ENCODE results near the gene TSPAN4.

Gene TSPAN4

GRCh38 chr11:844693-845644 is 2.3 kb downstream of the TSPAN4 start:
- DNase-seq (ENCODE audit: low read depth, low spot score) = peak; percentile 78
- H3K4me3 ChIP-seq (ENCODE audit: low read length) = no peak overlapping the region; the same call in none of the 2 replicates

GRCh38 chr11:845872-846495 is 3.3 kb downstream of the TSPAN4 start:
- no peak for DNase-seq (ENCODE audit: low read depth, low spot score)
- no peak overlapping the region for H3K4me3 ChIP-seq (ENCODE audit: low read length)

GRCh38 chr11:846496-847098 is 3.9 kb downstream of the TSPAN4 start:
- H3K4me3 ChIP-seq (ENCODE audit: low read length) = no peak overlapping the region
- no peak for DNase-seq (ENCODE audit: low read depth, low spot score)

- no peak overlapping the region for H3K4me3 ChIP-seq (ENCODE audit: low read length)
- no peak for DNase-seq (ENCODE audit: low read depth, low spot score)
Observed at GRCh38 chr11:847876-848275, 5.2 kb downstream of the TSPAN4 start.

GRCh38 chr11:848380-848931 is 5.8 kb downstream of the TSPAN4 start:
- no peak overlapping the region for H3K4me3 ChIP-seq (ENCODE audit: low read length)
- DNase-seq (ENCODE audit: low read depth, low spot score) = no peak

- DNase-seq (ENCODE audit: low read depth, low spot score) = no peak
- H3K4me3 ChIP-seq (ENCODE audit: low read length) = peak overlapping the region; percentile 46
Observed at GRCh38 chr11:849104-849824, 6.6 kb downstream of the TSPAN4 start.

GRCh38 chr11:849951-850774 is 7.5 kb downstream of the TSPAN4 start:
- no peak for DNase-seq (ENCODE audit: low read depth, low spot score)
- no peak overlapping the region for H3K4me3 ChIP-seq (ENCODE audit: low read length)

GRCh38 chr11:850775-851763 is 8.4 kb downstream of the TSPAN4 start:
- no peak for DNase-seq (ENCODE audit: low read depth, low spot score)
- H3K4me3 ChIP-seq (ENCODE audit: low read length) = no peak overlapping the region

GRCh38 chr11:852762-853161 is 10.1 kb downstream of the TSPAN4 start:
- no peak overlapping the region for H3K4me3 ChIP-seq (ENCODE audit: low read length)
- DNase-seq (ENCODE audit: low read depth, low spot score) = no peak

GRCh38 chr11:853682-854448 is 11.2 kb downstream of the TSPAN4 start:
- no peak for DNase-seq (ENCODE audit: low read depth, low spot score)

GRCh38 chr11:854601-855329 is 12.1 kb downstream of the TSPAN4 start:
- DNase-seq (ENCODE audit: low read depth, low spot score) = no peak
- H3K4me3 ChIP-seq (ENCODE audit: low read length) = no peak overlapping the region

More at GRCh38 chr11:853682-854448, 11.2 kb downstream of the TSPAN4 start:
- no peak overlapping the region for H3K4me3 ChIP-seq (ENCODE audit: low read length)

GRCh38 chr11:855330-855674 is 12.7 kb downstream of the TSPAN4 start:
- H3K4me3 ChIP-seq (ENCODE audit: low read length) = no peak overlapping the region
- DNase-seq (ENCODE audit: low read depth, low spot score) = no peak

GRCh38 chr11:855796-856195 is 13.1 kb downstream of the TSPAN4 start:
- H3K4me3 ChIP-seq (ENCODE audit: low read length) = no peak overlapping the region
- DNase-seq (ENCODE audit: low read depth, low spot score) = no peak

GRCh38 chr11:856397-856796 is 13.7 kb downstream of the TSPAN4 start:
- H3K4me3 ChIP-seq (ENCODE audit: low read length) = no peak overlapping the region
- no peak for DNase-seq (ENCODE audit: low read depth, low spot score)

- H3K4me3 ChIP-seq (ENCODE audit: low read length) = no peak overlapping the region
Observed at GRCh38 chr11:858053-858761, 15.6 kb downstream of the TSPAN4 start.

More at GRCh38 chr11:858053-858761, 15.6 kb downstream of the TSPAN4 start:
- no peak for DNase-seq (ENCODE audit: low read depth, low spot score)

Measured in Jurkat, Clone E6-1 (cell line).